Measurements from ENCODE around the gene B4GALT7.

B4GALT7 gene

DNA sequence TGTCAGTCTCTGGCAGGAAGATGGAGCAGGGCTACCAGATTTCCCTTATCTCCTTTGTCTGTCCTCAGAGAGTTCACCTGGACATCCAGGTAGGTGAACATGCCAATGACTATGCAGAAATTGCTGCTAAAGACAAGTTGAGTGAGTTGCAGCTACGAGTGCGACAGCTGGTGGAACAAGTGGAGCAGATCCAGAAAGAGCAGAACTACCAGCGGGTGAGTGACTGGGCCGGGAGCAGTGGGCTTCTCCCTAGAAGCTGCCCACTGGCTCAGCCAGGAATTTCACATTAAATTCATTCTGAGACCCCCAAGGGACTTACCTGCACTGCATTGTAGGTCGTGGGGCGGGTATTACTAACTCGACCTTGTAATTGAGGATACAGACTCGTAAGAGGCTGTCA lies 5.9 kb upstream of the B4GALT7 start:
- no peak for DNase-seq

DNA sequence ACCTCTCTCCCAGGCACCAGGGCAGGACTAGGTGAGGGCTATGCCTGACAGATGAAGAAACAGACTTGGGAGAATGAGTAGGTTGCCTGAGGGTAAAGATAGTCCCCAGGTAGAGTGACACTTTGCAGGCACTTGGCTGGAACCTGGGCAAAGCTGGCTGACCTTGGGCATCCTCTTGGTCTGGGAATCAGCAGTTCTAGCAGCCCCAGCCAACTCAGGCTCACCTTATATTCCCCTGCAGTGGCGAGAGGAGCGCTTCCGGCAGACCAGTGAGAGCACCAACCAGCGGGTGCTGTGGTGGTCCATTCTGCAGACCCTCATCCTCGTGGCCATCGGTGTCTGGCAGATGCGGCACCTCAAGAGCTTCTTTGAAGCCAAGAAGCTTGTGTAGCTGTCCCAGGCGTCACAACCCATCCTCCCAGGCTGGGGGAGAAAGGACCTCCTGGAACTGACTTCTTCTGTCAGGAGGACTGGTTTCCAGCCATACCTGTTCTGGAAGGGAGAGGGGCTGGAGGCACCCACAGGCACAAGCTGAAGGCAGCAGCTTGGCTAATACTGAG lies 4.8 kb upstream of the B4GALT7 start:
- DNase-seq = no peak

DNA sequence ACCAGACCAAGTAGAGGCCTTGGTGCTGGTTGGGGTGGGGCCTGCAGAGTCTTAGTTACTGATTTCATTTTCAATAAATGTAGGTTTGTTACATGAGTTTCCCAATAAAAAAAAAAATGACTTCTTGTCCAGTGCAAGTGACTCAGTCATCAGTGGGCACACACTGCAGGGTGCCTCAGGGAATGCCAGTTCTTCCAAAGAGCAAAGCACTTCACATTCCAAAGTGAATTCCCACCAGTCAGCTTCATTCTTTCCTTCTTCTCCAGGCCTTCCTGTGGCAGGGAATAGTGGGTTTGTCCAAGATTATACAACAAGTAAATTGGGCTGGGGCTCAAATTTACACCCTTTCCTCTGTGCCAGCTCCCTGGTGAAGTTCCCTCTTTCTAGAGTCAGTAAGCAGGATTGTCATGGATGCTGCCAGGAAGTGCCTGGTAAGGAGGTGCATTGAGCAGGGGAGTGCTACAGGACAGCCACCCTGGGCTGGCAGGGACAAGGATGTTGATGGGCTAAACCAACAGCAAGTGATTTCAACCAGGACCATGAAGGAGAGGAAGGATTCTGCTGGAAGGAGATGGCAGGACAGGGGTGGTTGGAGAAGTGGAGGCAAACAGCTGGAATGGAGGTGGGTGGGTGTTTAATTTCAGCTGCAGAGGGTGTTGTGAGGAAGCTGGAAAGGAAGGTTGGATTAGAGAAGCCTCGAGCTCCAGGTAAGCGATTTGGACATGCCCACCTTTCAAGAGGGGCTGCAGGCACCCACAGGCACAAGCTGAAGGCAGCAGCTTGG lies 3.7 kb upstream of the B4GALT7 start:
- DNase-seq = no peak

DNA sequence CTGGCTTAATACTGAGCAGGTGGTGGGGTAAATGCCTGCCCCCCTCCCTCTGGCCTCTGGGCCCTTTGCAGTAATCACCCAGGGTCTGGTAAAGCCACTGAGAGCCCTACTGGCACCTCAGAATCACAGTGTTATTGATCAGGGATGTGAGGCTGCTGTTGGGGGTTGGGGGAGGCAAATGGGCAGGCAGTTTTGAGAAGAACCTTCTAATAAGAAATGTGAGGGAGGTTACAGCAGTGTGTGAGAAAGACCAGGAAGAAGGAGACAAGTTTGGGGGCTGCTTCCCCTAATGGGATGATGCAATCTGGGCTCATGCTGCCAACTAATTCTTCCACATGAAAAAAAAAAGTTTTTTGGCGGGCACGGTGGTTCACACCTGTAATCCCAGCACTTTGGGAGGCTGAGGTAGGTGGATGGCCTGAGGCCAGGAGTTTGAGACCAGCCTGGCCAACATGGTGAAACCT lies 3.1 kb upstream of the B4GALT7 start:
- no peak for DNase-seq

DNA sequence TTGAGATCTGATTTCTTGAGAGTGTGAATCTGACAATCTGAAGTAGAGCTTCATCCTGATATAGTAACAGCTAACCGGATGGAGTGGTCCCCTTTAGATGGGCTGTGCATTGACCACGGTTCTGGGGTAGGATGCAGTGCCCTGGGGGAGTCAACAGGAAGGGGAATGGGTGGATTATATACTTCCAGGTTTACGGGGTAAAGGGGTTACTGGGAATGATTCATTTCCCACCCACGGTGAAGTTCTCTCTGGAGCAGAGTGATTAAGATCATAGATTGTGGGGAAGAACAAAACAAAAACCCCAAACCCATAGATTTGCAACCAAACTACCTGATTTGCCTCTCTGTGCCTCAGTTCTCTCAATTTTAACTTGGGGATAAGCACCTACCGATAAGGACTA lies 1.5 kb upstream of the B4GALT7 start:
- DNase-seq = no peak

DNA sequence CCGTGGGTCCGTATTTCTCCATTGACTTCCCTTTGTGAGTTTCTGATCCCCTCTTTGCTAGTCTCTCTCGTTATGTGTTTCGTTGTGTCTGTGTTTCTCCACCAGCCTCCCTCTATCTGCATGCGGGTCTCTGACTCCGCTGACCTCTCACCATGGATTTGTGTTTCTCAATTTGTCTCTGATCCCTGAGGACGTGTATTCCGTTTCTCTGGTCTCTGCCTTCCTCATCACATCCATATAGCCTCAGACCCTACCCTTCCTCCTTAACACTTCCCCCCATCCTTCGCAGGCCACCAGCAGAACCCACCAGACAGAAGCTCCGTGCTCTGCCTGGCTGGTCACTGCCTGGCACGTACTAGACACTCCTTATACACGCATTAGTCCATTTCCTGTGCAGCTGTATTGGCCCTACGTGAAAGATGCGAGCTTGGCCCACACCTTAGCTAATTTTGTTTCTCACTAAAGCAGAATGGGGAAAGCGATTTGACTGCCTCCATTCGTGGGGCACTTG lies 631 bp downstream of the B4GALT7 start:
- DNase-seq = peak; percentile 52

DNA sequence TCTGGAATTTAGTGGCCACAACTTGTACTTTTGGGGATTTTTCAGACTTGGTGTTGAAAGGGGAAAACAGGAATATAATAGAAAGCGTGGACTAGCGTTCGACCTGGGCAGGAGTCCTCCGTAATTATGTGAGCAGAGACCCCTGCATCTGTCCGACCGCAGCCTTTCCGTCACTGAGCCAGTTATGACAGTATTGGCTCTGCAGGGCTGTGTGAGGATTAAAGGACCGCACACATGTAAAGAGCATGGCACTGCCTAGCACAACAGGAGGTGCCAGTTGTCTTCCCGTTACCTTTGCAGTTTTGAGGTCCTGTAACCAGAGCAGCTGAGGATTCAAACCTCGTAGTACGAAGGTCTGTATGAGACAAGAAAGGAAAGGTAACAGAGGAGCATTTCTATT lies 1.2 kb downstream of the B4GALT7 start:
- no peak for DNase-seq

DNA sequence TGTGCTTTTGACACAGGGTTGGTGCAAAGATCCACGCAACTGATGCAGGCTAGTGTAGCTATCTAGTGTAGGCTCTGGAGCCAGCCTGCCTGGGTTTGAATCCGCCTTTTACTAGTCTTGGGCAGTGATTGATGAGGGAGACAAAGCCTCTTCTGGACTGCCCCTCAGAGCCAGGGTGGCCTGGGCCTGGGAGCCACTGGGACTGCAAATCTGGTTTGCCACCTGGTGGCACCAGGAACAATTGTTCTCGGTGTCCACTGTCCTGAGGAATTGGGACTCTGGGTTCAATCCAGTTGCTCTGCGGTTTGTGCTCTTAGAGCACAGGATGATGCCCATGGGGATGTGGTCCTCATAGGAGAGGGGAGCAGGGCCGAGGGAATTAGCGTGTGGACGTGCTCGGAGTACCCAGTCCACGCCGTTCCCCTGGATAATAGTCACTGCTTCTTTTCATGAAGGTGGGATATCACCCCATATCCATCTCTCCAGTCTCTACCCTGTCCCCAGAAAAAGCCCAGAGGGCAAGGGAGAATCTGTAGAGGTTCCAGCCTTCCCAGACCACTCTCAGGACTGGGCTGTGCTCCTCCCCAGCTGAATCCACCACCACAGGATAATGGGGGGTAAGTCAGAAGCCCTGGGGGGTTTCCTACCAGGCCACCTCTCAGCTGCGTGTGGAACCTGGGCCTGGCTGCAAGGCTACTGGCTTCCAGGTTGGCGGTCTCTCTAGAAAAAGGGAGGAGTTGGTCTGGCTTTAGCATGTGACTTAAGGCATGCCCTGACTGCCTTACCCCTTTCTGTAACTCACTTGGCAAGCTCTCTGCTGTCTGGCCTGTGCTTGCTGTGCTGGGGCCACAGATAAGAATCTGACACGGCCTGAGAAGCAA lies 1.9 kb downstream of the B4GALT7 start:
- DNase-seq = no peak

DNA sequence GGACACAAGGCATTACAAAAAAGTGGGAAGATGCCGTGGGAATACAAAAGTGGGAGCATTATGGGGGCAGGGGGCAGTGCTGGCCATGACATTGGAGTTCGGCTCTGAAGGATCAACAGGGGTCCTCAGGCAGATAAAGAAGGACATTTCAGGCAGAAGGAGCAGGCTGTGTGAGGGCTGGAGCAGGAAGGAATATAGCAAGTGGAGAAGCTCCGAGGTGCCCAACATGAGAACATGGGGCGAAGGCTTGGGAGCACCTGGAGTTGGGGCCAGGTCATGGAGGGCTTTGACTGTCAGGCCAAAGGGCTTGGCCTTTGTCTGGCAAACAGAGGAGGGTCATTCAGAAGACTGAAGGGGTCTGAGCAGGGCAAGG lies 2.5 kb downstream of the B4GALT7 start:
- no peak for DNase-seq

DNA sequence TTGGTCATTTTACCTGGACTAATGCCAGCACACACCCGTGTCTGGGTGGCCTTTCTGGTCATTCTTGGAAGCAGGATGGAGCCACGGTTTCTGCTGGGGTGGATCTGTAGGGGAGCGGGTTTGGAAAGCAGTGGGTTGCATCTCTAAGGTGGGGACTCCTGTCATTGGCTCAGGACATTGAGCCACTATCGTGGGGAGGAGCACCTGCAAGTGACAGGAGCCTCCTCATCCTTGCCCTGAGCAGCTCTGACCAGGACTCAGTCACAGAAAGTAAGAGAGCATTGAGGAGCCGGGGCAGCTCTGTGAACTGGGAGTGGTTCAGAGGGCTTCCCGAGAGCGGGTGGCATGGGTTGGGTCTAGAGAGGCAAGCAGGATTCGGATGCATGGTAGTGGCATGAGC lies 3.7 kb downstream of the B4GALT7 start:
- no peak for DNase-seq

DNA sequence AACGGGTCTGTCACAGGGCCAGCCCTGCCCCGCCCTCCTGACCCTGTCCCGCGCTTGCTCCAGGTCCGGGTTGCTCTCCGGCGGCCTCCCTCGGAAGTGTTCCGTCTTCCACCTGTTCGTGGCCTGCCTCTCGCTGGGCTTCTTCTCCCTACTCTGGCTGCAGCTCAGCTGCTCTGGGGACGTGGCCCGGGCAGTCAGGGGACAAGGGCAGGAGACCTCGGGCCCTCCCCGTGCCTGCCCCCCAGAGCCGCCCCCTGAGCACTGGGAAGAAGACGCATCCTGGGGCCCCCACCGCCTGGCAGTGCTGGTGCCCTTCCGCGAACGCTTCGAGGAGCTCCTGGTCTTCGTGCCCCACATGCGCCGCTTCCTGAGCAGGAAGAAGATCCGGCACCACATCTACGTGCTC lies 4.2 kb downstream of the B4GALT7 start:
- no peak for DNase-seq

DNA sequence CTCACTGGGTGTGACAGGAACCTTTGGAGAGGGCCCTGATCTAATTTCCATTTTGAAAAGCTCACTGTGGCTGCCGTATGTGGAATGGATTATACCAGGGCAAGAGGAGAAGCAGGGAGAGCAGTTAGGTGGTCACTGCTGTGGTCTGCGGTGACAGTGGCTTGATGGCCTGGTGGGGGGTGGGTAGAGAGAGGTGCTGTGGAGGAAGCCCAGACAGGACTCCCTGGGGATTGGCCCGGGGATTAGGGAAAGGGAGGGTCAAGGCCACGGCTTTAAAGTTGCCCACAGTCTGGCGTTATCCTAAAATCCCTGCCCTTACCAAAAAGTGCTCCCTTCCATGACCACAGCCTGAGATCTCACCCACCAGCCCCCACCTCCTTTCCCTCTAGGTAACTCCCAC lies 4.7 kb downstream of the B4GALT7 start:
- DNase-seq = no peak

DNA sequence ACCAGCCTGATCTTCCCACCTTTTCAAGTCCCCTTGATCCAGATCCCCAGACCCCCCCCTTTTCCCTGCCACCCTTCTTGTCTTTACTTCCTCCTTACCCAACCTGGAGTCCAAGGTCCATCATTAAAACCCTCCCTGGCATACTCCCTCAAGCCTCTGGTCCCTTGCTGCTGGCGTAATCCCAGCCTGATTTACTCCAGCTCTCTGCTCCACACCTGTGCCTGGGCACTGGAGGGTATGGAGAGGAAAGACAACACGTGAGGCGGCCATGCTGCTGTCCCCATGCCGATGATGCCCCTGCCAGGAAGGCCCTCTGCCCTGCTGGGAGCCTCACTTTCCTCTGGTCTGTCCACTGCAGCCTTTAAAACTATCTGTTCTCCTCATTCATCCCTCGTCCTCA lies 5.1 kb downstream of the B4GALT7 start:
- DNase-seq = no peak

DNA sequence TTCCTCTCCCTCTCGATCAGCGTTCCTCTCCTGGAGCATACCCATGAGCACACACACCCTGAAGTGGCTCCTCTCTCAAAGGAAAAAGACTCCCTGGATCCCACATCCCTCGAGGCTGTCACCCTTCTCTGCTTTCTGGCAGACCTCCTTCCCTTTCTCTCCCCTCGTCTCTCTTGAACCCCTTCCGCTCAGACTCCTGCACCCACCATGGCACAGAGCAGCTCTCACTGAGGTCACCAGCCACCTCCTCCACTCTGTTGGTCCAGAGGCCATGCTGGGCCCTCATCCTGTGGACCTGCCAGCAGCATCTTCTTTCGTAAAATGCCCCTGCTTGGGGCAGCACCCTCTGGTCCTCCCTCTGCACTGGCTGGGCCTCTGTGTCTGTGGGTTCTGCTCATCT lies 5.7 kb downstream of the B4GALT7 start:
- no peak for DNase-seq

DNA sequence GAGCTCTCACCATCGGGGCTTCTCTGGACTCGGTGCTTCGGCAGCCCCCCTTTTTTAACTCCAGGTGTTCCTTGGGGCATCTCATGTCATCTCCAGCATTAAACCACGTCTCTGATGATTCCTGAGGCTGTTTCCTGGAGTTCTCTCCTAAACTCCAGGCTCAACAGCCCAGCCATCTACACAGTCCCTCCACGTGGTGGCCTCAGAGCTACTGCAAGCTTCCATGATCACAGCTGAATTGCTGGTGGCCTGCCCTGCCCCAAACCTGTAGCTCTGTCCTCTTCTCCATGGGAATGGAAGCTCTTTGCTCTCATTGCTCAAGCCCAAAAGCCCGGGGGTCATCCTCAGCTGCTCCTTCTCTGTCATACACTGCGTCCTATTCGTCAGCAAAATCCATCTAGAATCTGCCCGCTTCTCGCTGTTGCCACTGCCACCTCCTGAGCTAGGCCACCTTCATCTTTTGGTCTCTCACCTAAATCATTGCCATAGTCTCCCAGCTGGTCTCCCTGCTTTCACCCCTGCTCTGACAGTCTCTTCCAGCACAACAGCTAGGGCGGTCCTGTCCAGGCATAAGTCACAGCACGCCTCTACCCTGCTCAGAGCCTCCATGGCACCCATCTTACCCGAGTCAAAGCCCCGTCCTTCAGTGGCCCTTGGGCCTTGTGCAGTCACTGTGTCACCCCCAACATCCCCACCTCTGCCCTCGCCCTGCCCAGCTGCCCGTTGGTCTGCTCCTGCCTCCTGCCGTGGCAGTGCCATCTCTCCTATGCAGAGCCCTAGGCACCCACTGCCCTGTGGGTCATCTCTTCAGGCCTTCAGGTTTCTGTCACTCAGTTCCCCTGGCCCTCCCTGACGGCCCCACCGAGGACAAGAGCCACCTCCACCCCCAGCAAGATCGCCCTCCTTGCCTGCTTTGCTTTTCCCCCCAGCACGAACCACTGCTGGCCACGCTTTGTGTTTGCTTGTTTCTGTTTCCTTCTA lies 6.4 kb downstream of the B4GALT7 start:
- no peak for DNase-seq

DNA sequence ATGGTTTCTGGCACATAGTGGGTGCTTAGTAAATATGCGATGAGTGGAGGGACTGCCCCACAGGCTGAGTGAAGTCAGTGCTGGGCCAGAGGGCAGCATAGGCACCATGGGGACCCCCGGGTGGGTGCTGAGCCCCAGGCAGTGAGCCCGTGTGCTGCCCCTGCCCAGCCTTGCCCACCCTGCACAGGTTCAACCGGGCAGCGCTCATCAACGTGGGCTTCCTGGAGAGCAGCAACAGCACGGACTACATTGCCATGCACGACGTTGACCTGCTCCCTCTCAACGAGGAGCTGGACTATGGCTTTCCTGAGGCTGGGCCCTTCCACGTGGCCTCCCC lies 7.2 kb downstream of the B4GALT7 start:
- DNase-seq = no peak

DNA sequence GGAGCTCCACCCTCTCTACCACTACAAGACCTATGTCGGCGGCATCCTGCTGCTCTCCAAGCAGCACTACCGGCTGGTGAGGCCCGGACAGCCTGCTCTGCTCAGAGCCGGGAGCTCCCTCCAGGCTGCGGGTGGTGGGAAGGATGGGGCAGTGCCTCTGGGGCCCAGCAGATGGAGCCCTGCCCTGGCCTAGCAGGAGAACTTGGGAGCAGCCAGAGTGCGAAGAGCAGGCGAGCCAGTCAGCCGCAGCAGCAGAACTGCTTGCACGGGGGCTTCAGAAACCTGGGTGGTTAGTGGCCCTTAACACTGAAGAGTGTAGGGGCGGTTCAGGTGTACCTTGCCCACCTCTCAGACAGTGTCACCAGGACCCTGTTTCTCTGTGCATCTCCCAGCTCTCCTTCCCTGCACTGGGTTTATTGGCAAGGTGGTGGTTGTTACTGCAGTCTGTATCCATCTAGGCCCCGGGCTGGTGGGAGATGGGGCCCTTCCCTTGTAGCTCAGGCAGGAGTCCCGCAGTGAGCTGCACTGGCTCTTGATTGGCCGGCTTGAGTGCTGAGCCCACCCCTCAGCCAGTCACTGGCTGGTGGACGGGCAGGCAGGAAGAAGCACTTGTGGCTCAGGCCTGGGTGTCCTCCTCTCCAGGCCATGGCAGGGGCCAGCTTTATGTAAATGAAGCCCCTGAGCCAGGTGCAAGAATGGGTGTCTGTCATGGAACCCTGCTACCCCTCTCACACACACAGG lies 7.7 kb downstream of the B4GALT7 start:
- DNase-seq = peak; percentile 86

DNA sequence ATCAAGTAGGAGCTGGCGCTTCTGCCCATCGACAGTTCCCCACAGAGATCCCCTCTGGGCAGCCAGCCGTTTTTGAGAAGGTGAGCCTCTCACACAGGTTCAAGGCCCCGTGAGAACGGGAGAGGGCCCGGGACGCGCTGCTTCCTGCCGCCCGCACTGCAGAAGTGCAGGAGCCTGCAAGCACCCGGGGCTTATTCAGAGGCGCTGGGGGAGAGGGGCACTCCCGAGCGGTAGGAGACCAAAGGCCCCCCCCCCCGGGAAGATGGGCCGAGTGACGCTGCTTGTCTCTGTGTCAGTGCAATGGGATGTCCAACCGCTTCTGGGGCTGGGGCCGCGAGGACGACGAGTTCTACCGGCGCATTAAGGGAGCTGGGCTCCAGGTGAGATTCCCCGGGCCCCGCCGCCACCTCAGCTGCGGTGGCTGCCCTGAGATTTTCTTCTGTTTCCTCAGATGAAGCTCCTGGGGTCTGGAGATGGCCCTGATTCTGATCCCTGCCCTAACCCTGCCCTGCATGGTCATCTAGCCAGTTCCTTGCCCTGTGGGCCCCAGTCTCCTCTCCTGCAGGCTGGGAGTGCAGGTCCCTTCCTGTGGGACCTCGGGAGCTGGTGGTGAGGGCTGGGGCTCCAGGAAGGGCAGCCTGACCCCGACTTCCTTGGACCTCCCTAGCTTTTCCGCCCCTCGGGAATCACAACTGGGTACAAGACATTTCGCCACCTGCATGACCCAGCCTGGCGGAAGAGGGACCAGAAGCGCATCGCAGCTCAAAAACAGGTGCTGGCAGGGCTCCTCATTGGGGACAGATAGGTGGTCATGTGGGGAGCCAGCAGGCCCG lies 8.5 kb downstream of the B4GALT7 start:
- DNase-seq = no peak

DNA sequence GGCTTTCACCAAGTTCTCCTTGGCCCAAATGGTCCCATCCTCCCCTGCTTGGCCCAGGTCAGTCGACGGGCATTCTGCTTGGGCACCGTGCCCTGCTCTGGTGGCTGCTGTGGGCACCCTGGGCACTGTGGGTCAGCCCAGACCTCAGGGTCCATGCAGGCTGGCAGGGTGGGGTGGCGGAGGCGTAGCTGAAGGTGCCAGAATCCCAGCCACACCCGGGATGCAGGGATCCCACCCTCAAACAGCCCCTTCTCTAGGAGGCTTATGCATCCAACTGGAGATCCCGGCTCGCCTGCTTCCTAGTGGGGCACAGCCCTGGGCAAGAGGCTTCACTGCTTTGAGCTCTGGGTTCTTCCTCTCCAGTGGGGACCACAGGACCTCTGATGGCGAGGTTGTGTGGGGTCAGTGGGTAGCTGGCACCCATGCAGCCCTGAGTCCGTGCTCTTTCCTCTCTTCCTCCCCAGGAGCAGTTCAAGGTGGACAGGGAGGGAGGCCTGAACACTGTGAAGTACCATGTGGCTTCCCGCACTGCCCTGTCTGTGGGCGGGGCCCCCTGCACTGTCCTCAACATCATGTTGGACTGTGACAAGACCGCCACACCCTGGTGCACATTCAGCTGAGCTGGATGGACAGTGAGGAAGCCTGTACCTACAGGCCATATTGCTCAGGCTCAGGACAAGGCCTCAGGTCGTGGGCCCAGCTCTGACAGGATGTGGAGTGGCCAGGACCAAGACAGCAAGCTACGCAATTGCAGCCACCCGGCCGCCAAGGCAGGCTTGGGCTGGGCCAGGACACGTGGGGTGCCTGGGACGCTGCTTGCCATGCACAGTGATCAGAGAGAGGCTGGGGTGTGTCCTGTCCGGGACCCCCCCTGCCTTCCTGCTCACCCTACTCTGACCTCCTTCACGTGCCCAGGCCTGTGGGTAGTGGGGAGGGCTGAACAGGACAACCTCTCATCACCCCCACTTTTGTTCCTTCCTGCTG lies 9.4 kb downstream of the B4GALT7 start:
- peak; percentile 45 for DNase-seq
